LoVo (cell line): ENCODE data around the gene BLCAP.
"Not testable (repeated sequence)": the region's sequence is repeated elsewhere in the genome, so short reads cannot be mapped to it uniquely, and the experiment has no call there.

Experiments
- DNase-seq: peaks from one replicate; pipeline ENCODE4 v3.0.0-alpha.2; 2016; ENCODE audit warnings: low spot score

The BLCAP gene, protein sequence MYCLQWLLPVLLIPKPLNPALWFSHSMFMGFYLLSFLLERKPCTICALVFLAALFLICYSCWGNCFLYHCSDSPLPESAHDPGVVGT

DNA sequence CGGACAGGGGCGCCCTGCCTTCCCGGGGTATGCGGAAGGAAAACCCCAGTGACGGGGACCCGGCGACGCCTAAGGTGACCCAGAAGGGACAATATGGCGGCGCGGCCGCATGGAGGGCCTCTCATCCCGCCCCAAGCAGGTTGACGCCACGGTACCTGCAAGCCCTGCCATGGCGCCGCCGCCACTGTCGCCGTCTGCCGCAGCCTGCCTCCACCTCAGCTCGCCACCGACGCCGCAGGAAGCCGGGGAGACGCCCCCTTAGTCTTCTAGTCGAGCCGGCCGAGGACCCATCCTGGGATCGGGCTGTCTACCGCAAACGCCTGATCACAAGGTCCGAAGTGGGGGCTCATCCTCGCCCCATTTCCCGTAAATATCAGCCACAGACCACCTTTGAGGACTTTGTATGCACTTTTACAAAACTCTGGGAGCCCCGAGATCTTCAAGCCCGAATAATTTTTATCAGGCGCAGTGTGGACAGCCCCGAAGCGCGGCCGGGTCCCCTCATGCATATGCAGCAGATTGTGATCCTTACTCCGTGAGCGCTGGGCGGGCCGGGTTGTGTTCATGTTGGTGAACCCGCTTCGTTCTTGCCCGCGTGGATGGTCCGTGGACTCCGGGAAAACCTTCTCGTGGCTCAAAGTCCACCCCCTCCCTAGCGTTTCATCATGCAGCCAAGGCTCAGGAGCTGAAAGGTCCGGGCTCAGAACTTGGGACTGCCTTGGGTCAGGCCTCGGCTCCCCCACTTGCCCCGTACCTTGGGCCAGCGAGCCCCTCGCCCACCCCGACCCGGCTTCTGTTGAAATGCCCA, at the start of gene BLCAP:
TSS of gene BLCAP (minus strand) at position 239 of the 808 bp plus-strand sequence. CDS start 8,702 bp downstream, outside the sequence.
- peak; percentile 88 for DNase-seq

DNA sequence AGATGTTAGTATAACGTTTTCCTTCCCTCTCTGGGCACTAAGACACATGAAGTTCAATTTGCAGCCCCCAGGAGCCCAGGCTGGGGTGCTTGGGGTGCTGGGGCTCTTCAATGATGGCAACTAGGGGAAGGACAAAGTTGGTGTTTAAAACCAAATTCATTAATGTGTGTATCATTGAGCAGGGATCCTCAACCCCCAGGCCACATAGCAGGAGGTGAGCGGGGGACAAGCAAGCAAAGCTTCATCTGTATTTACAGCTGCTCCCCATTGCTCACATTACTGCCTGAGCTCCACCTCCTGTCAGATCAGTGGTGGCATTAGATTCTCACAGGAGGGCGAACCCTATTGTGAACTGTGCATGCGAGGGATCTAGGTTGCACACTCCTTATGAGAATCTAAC, 49.8 kb upstream of the BLCAP start:
- not testable (repeated sequence) for DNase-seq

DNA sequence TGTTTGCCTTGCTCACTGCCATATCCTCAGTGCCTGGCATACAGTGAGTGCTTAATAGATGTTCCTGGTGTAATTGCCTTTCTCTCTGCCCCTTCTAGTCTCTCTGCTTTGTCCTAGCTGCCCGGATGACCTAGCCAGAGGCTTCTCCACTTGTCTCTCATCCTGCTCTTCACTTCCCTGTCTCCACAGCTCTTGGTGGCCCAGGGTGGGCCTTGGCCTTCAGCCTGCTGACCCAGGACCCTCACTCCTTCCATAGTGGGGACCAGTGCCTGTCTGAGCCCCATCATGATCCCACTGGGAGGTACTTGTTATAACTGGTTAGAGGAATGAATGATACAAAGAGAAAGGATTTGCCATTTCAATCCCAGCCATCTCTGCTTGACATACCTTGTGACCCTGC, 49.2 kb upstream of the BLCAP start:
- DNase-seq = no peak

DNA sequence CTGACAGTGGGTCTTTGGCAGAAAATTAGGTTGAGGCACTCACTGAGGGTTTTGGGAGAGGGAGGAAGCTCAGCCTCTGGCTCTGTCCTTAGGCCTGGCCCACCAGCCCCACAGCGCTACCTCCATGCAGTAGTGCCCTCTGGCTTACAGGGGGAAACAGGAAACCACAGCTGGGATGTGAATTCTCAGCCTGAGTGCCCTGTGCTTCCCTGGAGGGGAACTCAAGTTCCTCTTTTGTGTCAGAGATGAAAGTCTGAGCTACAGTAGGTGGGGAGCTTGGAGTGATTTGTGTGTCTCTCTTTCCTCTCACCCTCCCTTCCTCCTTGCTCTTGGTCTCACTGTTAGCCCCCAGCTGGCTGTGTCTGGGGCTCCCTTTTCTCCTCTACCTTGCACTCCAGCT, 48.2 kb upstream of the BLCAP start:
- no peak for DNase-seq

GRCh38 chr20:37574199-37574890, 46.7 kb upstream of the BLCAP start:
- DNase-seq = no peak

DNA sequence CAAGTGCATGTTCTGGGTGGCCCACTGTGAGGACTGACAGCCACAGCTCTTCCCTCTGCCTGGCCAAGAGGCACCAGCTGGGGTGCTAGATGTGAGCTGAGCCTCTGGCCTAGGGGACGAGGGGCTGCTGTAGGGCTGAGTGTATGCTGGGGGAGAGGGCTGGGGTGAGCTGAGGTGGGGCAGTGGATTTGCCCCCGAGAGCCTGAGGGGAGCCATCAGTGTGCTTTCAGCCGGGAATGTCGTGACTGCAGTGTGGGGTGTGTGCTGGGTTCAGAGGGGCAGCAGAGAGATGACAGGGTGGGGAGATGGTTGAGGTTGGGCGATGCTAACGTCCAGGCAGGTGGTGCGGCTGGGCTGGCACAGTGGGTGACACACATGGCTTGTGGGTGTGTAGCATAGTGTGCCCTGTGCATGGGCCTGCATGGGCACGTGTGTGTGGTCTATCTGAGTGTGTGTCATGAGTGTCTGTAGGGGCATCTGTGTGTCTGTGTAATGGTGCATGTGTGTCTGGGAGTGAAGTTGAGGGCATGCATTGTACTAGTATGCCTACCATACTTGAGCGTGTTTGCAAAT, 46.0 kb upstream of the BLCAP start:
- DNase-seq = no peak

DNA sequence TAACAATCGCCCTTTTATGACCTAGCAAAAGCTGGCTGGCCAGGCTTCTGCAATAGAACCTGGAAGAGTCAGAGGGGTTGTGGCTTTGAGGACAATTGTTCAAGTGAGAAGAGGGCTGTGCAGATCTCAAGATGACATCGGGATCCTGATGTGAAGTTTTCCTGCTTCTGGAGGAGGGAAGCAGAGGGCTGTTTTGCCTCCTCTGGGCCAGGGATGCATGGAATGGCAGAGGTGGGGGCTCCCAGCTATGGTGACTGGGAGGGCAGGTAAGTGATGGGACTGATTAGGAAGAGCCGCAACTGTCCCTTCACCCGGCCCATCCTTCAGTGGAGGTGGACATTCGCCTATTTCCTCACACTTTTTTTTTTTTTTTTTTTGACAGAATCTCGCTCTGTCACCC, 43.4 kb upstream of the BLCAP start:
- no peak for DNase-seq

- DNase-seq = no peak
Measured at GRCh38 chr20:37570419-37570818, 42.7 kb upstream of the BLCAP start.

DNA sequence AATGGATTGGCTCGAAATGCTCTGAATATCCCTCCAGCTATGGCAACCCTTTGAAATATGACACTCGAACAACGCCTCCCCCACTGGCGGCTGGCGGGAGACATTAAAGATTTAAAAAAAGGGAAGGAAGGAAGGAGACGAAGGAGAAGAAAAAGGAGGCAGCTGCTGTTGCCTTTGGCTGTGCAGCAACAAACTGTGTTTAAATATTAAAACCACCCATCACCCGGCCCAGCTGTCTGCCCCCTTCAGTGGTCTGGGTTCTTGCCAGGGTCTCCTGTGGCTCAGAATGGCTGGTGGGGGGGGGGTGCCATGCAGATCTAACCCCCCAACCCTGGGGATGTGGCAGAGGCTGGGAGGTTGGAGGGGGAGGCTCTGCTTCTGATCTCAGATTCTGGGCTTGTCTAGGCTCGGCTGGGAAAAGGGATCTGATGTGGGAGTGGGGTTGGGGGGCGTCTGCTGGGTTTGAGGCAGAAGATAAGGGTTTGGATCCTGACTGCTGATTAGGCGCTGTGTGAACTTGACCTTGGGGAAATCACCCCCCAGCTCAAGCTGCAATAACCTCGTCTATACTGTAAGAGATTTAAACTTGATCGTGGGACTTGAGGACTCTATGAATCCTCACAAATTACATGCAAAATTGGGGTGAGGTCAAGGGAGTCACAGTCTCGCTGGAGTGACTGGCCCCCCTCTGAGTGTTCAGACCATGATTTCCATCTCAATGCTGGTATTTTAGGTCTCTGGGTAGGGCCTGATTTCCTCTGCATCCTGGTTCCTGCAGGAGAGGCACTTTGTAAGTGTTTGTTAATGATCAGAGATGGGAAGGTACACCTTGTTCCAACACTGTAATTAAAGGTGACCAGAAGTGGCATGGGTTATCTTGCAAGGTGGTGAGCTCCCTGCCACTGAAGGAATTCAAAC, 40.3 kb upstream of the BLCAP start:
- no peak for DNase-seq

- DNase-seq = no peak
Measured at GRCh38 chr20:37567331-37567665, 39.6 kb upstream of the BLCAP start.

GRCh38 chr20:37566590-37567330, 39.1 kb upstream of the BLCAP start:
- DNase-seq = no peak

DNA sequence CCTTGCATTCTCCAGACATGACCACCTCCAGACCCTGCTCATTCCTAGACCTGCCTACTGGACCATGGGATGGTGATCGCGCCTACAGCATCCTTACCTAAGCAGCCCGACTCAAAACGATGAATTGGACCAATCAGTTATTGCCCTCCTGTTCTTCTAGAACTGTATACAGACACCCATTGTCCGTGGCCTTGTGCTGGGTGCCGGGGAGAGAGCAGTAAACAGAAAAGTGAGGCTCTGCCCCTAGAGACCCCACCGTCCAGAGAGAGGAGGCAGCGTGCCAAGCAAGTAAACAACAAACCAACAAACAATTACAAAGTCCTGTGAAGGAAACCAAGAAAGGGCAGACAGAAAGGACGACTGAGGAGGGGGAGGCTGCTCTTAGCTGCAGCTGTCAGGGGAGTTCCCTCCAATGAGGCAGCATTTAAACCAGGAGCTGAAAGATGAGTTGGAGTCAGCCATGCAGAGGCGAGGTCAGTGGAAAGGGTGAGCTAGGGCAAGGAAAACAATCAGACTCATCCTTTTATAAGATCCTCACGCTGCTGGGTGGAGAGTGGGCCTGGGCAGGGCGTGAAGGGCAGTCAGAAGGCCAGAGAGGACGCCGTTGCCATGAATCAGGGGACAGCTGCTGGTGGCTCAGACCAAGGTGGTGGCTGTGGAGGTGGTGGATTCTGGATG, 37.6 kb upstream of the BLCAP start:
- no peak for DNase-seq

DNA sequence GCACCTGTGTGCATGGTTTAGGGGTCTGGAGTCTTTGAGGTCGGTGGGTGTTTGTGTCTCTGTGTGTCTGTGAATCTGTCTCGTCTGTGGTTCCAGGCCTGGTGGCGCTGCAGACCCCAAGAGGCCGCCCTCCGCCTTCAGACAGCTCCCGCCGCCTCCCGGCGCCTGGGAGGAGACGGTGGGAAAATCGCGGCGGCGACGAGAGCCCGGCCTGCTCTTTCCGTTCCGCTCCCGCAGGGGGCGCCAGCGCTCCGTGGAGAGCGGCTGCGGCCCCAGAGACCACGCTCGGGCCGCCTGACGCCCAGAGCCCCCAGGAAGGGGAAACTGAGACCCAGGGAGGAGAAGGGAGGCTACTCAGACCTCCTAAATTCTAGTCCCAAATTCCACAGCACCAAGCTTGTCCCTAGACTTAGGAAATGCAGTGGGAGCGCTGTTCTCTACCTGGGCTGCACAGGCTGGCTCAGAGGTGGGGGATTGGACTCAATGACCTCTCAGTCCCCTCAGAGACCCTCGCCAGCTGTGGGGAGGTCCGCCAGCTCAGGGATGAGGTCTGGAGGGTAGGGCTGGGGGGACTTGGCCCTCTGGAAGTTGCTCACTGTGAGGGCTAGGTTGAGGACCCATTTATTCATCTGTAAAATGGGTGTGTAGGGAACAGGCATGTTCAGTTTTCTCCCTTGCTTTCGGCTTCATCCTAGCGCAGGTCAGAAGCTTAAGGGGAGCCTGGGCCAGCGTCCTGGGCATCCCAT, 36.9 kb upstream of the BLCAP start:
- DNase-seq = peak; percentile 62

DNA sequence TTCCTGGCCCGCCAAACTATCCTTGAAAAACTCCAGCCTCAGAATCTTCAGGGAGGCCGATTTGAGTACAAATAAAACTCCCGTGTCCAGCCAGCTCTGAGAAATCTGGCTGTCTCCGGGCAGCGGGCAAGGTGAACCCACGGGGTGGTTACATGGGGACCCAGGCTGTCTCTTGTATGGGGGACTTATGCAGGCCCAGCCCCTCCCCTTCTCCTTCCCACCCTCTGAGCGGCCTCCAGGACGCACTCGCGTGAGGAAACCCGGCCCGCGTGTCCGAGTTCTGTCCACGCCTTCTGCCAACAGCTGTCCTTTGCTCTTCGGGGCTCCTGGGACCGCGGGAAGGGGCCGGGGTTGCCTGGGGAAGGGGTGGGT, 36.3 kb upstream of the BLCAP start:
- no peak for DNase-seq

GRCh38 chr20:37562695-37563480, 35.2 kb upstream of the BLCAP start:
- DNase-seq = no peak

- DNase-seq = no peak
Measured at GRCh38 chr20:37560629-37561028, 33.0 kb upstream of the BLCAP start.

- DNase-seq = no peak
Measured at GRCh38 chr20:37559312-37560027, 31.8 kb upstream of the BLCAP start.

DNA sequence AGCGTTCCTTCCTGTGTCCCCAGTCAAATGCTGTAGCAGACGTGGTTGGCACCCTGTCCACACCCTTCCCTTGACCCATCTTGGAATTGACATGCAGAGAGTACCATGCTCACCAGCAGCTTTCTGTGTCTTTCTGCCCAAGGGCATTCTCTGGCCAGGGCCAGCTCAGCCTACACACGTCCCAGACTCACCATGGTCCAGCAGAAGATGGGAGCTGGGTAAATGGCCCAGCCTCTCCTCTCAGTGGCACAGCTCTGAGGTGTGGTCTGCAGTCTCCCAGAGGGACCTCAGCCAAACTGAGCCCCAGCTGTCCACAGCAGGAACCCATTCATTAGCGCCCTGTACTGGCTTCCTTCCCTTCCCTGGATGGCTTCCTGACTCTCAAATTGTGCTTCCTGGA, 31.1 kb upstream of the BLCAP start:
- DNase-seq = no peak

GRCh38 chr20:37558306-37558705, 30.6 kb upstream of the BLCAP start:
- no peak for DNase-seq
